Stimulated activated CD4-positive, alpha-beta T cell treated with anti-CD3 and anti-CD28 coated beads, Interleukin-2, amount 100 ng/mL, for 4 hours (primary cell): ENCODE measurements around the gene PPP2R3C.
"Not testable (repeated sequence)": the region's sequence is repeated elsewhere in the genome, so short reads cannot be mapped to it uniquely, and the experiment has no call there.

Experiments
- DNase-seq: peaks from one replicate; pipeline ENCODE4 v3.0.0-alpha.2; 2020; ENCODE audit warnings: low read depth

Gene PPP2R3C

DNA sequence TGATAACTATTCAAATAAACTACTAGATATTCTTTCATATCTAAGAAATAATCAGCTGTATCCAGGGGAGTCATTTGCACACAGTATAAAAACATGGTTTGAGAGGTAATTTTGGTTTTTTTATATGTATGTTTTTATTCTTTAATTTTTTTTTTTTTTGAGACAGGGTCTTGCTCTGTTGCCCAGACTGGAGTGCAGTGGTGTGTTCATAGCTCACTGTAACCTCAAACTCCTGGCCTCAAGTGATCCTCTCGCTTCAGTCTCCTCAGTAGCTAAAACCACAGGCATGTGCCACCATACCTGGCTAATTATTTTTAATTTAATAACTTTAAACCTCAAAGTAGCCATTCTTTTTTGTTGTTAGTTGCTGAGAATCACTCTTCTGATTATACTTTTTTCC lies 2.3 kb upstream of the PPP2R3C start:
- DNase-seq: no peak

DNA sequence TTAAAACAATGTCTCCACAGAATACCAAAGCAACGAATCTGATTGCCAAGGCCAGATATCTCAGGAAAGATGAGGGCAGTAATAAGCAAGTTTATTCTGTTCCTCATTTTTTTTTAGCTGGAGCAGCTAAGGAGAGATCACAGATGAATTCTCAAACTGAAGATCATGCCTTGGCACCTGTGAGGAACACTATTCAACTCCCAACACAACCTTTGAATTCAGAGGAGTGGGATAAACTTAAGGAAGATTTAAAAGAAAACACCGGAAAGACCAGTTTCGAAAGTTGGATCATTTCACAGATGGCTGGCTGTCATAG lies 1.6 kb upstream of the PPP2R3C start:
- no peak for DNase-seq

DNA sequence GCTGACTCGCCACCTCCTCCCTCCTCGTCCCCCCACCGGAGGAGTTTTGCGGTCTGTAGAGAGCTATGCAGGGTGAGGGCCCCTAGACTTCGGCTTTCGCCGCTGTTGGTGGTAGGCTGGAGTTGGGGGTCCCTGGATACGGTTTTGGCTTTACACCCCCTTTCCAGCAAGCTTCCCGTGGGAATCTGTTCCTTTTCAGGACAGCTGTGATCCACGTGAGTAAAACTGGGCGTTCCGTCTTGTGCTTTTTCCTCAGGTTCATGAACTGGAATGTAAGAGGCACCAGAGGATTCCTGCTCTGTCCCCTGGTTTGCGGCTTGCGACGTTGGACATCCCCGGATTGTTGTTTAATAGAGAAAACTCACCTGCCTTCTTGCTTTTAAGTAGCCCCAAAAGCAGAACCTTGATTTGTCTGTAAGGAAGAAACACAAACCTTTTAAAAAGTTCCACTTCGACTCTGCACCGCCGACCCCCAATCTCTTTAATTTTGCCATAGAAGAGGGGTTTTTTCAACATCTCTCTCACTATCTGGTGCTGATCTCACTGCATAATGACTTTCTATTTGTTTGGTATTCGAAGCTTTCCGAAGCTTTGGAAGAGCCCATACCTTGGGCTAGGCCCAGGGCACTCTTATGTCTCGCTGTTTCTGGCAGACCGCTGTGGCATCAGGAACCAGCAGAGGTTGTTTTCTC lies 1.1 kb upstream of the PPP2R3C start:
- no peak for DNase-seq

DNA sequence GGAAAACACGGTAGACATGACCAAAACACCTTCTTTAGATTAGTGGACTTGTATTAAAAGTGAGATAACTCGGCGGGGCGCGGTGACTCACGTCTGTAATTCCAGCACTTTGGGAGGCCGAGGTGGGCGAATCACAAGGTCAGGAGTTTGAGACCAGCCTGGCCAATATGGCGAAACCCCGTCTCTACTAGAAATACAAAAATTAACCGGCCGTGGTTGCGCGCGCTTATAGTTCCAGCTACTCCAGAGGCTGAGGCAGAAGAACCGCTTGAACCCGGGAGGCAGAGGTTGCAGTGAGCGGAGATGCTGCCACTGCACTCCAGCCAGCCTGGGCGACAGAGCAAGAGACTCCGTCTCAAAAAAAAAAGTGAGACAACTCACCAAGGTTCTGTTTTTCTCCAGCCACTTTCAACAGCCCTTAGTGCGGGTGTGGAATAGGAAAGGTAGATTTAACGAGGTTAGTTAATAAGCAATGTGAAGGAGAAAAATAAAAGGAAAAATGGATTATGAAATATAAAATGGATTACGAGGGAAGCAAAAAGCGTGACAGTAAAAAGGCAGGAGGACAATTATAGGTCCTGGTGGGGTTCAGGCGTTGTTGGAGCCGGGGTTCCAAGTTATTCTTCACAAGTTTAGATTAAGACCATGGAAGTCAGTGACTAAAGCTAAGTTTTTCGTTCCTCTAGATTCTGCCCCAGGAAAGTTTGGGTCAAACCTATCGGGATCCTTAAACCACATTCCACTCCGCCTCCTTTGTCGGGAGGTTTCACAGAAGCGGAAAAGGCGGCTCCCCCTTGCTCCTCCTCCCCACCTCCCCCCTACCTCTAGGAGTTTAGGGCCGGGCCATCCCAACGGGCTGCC lies 534 bp downstream of the PPP2R3C start:
- DNase-seq: no peak

DNA sequence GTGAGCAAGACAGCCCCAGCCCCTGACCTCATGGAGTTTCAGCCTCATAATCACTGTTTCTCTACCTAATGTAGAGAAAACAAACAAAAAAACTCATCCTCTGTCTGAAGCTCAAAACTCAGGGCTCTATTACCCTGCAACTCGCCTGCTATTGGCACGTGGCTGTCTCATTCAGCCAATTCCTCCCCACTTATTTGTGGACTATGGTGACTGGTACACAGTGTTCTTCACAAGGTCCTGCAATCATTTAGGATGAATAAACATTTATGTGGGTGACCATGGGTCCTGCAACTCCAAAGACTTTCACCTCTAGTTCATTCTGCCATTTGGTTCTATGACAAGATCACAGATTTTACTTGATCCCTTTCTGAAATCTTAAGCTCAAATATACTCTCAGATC lies 4.7 kb downstream of the PPP2R3C start:
- no peak for DNase-seq

DNA sequence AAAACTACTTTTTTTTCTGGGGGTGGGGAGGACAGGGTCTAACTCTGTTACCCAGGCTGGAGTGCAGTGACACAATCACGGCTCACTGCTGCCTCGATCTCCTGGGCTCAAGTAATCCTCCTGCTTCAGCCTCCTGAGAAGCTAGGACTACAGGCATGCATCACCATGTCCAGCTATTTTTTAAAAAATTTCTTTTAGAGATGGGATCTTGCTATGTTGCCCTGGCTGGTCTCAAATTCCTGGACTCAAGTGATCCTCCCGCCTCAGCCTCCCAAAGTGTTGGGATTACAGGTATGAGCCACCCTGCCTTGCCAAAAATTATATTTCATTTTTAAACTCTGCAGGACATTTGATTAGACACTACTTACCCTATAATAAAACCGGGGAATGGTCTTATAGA lies 5.5 kb downstream of the PPP2R3C start:
- DNase-seq: no peak

DNA sequence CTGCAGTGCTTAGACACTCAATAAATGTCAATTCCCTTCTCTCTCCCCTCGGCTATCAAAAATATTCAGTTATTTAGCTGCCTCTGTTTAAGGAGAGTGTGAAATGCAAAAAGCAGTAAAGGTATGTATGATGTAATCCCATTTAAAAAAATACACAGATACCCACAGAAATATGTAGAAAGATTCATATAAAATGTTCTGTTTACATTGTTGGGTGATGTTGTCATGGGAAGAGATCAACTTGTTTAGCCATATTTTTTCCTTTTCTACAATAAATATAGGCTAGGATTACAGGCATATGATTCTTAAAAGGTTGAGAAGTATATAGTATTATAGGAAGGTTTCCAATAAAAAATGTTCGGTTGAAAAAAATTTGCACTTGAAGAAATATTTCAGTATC lies 7.8 kb downstream of the PPP2R3C start:
- no peak for DNase-seq

DNA sequence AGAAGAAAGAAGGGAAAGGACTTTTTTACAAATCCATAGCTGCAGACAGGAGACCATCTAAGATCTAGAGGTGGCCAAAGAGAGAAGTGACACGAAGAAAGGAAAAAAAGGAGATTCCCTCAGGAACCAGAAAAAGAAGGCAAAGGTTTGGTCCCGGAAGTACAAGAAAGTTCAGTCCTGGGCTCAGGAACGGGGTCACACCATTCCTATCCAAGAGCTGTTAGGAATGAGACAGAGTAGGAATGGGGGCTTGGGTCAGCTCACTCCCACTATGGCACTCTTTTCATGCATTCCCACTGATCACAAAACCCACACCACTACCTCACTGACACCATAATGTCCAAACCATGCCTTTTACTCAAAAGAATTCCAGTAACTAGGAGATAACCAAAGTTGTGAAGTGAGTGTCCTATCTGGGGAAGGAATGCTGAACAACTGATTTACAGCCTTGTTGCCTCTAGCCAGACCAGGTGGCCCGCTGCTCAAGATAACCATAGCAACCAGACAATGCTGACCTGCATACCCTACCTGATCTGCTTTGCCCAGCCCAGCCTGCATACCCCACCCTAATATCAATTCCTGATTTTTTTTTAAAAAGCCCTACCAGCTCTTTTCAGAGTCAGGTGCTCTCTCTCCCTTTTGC lies 8.4 kb downstream of the PPP2R3C start:
- no peak for DNase-seq

DNA sequence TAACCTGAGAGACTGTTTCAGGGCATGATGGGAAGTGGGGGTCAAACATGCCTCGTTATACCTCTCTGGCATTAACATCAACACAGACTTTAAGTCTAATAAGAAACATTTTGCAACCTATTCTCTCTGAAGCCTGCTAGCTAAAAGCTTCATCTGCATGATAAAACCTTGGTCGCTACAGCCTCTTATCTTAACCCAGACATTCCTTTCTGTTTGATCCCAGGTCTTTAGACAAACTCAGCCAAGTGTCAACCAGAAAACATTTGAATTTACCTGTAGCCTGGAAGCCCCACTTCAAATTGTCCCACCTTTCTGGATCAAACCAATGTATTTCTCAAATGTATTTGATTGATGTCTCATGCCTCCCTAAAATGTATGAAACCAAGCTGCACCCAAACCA lies 9.1 kb downstream of the PPP2R3C start:
- DNase-seq: no peak

DNA sequence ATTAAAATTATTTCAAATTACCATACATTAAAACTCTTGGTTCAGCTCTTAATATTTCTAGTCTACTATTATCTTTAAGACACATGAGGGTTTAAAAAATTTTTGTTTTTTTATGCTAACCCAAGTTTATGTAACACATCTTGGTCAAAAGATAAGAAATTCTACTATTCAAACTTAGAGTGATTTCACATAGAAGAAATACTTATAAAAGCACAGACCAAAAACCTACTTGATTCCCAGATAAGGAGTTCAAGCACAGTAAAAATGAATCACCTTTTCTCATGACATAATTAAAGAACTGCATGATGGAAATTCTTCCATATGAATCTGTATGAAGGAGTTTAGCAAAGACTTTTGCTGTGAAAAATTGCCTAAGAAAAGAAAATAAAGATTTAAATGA lies 13.9 kb downstream of the PPP2R3C start:
- DNase-seq: no peak

DNA sequence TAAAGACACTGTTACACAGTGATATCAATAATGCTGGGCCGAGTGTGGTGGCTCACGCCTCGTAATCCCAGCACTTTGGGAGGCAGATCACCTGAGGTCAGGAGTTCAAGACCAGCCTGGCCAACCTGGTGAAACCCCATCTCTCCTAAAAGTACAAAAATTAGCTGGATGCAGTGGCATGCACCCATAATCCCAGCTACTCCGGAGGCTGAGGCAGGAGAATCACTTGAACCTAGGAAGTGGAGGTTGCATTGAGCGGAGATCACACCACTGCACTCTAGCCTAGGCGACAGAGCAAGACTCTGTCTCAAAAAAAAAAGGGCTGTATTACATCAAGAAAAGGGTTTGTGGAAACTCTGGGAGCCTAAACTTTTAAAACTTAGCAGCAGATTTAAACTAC lies 27.1 kb downstream of the PPP2R3C start:
- DNase-seq: not testable (repeated sequence)

DNA sequence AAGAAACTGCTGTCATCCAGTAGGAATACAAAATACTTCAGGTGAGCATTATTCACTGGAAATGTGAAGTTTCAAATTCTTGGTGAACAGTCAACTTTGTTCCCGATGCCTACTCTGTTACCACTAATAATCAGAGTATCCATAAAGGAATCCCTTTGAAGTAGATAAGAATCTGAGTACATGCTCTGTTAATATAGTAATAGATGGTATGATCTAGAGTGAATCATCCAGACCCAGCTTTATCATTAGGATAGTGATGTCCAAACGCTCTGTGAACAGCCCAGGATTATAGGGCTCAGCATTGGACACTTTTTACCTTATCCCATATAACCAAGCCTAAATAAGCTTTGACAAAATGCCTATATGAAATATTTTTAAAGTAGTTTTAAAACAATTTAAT lies 33.3 kb downstream of the PPP2R3C start:
- no peak for DNase-seq

DNA sequence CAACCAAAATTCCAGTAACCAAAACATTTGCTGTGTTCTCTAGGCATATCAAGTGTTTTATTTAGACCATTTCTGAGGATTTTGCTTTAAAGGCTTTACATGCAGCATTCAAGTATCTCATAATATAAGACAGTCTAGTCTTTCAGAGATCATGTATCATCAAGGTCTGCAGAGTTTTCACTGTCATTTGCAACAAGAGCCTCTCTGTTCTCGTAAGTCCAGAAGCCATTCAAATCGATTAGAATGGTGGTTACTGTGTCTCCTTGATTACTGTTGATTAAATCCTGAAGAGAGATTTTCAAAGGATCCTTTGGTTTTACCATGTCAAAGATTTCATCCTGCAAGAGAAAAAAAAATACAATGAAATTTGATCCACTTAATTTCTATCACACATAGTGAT lies 36.3 kb downstream of the PPP2R3C start:
- no peak for DNase-seq

DNA sequence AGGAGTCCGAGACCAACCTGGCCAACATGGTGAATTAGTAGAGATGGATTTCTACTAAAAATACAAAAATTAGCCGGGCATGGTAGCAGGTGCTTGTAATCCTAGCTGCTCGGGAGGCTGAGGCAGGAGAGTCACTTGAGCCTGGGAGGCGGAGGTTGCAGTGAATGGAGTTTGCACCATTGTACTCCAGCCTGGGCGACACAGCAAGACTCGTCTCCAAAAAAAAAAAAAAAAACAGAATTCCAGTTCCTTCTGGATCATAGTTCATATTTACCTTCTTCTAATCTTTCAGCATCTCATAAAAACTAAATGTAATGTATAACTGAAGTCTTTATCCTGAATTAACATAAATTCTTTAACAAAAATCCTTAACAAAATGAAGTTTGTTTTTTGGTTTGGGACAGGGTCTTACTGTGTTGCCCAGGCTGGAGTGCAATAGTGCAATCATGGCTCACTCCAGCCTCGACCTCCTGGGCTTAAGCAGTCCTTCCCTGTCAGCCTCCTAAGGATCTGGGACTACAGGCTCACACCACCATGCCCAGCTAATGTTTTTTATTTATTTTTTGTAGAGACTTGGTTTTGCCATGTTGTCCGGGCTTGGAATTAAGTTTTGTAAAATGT lies 38.1 kb downstream of the PPP2R3C start:
- no peak for DNase-seq

DNA sequence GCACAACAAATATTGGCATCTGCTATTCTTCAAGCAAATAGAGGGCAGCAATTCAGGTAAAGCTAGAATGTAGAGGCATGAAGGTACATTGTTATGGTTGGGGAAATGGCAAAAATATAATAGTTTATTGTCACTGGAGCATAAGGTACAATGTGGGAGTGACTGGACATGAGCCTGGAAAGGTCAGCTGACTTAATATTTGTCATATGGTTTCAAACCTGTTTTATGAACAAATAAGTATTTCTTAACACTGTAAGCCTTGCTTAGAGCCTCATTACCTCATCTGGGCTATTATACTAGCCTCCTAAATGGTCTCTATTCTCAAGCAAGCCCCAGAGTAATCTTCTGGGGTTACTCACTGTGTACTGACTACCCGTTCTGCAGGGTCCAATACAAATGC lies 42.0 kb downstream of the PPP2R3C start:
- no peak for DNase-seq

DNA sequence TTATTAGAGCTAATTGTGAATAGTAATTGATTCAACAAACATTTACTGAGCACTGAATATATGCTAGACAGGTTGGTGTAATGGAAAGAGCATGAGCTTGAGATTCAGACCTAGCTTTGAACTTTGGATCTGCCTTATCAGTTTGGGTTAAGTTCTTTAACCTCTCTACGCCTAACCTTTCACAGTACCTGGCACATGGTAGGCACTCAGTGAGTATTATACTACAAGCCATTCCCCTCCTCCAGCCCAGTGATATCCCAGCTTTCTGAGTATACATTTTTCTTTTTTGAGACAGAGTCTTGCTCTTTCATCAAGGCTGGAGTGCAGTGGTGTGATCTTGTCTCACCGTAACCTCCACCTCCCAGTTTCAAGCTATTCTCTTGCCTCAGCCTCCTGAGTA lies 43.7 kb downstream of the PPP2R3C start:
- no peak for DNase-seq

DNA sequence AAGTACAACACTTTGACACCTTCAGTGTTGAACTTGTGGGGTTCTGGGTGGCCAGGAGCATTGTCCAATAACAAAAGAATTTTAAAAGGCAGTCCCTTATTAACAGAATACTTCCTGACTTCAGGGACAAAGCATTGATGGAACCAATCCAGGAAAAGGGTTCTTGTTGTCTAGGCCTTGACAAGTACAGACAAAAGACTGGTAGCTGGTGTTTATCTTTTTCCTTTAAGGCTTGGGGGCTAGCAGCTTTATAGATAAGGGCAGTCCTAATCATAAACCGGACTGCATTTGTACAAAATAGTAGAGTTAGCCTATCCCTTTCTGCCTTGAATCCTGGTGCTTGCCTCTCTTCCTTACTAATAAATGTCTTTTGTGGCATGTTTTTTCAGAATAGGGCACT lies 48.3 kb downstream of the PPP2R3C start:
- no peak for DNase-seq

DNA sequence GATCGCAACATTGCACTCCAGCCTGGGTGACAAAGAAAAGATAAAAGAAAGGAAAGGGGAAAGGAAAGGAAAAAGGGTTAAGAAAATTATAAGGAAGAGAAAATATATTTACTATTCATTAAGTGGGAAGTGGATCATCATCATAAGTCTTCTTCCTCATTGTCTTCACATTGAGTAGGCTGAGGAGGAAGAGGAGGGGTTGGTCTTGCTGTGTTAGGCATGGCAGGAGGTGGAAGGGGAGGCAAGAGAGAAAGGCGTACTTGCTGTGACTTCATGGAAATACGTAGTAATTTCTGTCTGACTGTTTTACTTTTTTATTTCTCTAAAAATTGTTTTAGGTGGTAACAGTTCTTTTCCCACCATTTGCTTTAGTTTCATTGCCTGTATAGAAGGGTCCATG lies 49.6 kb downstream of the PPP2R3C start:
- DNase-seq: no peak

DNA sequence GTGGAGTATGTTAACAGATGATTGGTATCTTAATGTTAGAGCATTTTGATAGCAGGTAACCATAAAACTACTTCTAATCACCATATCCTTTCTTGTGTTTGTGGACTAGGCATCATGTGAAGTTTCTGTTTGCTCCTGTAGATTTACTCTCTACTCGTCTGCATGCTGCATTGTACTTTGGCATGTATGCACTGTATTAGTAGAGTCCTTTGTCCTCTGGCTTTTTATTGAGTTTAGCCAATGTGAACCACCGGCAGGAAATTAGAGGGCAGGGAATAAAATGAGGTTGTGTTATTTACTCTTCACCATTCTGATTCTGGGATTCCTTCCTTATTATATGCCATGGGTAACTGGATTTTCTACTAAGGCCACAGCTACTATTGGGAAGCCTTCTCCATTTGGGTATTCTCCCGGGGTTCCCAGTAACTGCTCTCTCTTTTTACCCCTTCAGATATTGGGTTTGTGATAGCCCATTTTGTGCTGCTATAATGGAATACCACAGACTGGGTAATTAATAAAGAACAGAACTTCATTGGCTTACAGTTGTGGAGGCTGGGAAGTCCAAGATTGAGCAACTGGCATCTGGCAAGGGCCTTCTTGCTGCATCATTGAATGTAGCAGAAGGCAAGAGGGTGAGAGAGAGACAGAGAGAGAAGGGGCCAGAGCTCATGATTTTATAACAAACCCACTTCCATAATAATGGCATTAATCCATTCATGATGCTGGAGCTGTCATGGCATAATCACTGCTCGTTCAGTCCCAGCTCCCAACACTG lies 53.4 kb downstream of the PPP2R3C start:
- no peak for DNase-seq

DNA sequence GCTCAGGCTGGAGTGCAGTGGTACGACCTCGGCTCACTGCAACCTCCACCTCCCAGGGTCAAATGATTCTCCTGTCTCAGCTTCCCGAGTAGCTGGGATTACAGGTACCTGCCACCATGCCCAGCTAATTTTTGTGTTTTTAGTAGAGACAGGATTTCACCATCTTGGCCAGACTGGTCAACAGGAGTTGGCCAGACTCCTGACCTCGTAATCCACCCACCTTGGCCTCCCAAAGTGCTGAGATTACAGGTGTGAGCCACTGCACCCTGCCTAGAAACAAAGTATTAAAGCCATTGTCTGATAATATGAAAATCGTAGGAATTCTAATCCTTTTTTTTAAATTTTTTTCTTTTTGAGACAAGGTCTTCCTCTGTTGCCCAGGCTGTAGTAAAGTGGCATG lies 56.1 kb downstream of the PPP2R3C start:
- DNase-seq: not testable (repeated sequence)

DNA sequence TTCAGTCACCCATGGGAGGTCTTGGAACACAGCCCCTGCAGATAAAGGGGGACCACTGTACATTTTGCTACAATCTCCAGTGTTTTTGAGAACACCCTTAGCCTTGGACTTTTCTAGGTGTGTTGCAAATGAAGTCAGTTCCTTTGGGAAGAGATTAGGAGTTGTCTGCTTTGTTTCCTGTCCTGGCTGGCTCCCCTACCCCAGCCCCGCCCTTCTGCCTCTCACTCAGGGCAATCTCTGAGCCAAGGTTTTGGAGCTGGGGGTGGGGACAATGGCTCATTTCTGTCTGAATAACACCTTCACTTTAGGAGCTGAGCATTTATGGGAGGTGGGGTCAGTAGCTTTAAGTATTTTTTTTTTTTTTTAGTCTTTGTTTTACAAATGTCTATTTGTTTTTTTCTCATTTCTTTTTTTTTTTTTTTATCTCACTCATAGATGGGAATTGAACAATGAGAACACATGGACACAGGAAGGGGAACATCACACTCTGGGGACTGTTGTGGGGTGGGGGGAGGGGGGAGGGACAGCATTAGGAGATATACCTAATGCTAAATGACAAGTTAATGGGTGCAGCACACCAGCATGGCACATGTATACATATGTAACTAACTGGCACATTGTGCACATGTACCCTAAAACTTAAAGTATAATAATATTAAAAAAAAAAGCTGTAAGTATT lies 60.5 kb downstream of the PPP2R3C start:
- not testable (repeated sequence) for DNase-seq

DNA sequence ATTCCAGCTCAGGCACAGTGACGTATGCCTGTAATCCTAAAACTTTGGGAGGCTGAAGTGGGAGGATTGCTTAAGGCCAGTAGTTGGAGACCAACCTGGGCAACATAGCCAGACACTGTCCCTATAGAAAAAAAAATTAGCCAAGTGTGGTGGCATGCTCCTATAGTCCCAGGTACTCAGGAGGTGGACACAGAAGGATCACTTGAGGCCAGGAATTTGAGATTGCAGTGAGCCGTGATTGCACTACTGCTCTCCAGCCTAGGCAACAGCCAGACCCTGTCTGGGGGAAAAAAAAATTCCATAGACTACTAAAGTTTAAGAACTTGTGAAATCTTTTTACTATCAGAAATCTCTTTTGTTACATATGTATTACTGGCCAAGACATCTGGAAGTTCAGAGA lies 69.2 kb downstream of the PPP2R3C start:
- DNase-seq: no peak
